ENCODE measurements around the gene PCBP3.
"Not testable (repeated sequence)": the region's sequence is repeated elsewhere in the genome, so short reads cannot be mapped to it uniquely, and the experiment has no call there.

PCBP3 gene

GRCh38 chr21:45836694-45837670, 193.5 kb downstream of the PCBP3 start:
- no peak for DNase-seq (ENCODE audit: extremely low read depth in 1 of 2, low read depth in 1 of 2)

- DNase-seq (ENCODE audit: extremely low read depth in 1 of 2, low read depth in 1 of 2) = no peak
Observed at GRCh38 chr21:45837936-45838335, 194.4 kb downstream of the PCBP3 start.

- DNase-seq (ENCODE audit: extremely low read depth in 1 of 2, low read depth in 1 of 2) = no peak
Observed at GRCh38 chr21:45838634-45839033, 195.1 kb downstream of the PCBP3 start.

- DNase-seq (ENCODE audit: extremely low read depth in 1 of 2, low read depth in 1 of 2) = no peak
Observed at GRCh38 chr21:45839274-45839673, 195.7 kb downstream of the PCBP3 start.

GRCh38 chr21:45841033-45841432, 197.5 kb downstream of the PCBP3 start:
- no peak for DNase-seq (ENCODE audit: extremely low read depth in 1 of 2, low read depth in 1 of 2)

GRCh38 chr21:45843426-45843825, 199.9 kb downstream of the PCBP3 start:
- no peak for DNase-seq (ENCODE audit: extremely low read depth in 1 of 2, low read depth in 1 of 2)

GRCh38 chr21:45844181-45844580, 200.7 kb downstream of the PCBP3 start:
- DNase-seq (ENCODE audit: extremely low read depth in 1 of 2, low read depth in 1 of 2) = no peak

GRCh38 chr21:45845063-45845769, 201.7 kb downstream of the PCBP3 start:
- no peak for DNase-seq (ENCODE audit: extremely low read depth in 1 of 2, low read depth in 1 of 2)

- DNase-seq (ENCODE audit: extremely low read depth in 1 of 2, low read depth in 1 of 2) = no peak
Observed at GRCh38 chr21:45845770-45846090, 202.2 kb downstream of the PCBP3 start.

GRCh38 chr21:45846373-45847160, 203.0 kb downstream of the PCBP3 start:
- DNase-seq (ENCODE audit: extremely low read depth in 1 of 2, low read depth in 1 of 2) = no peak

- DNase-seq (ENCODE audit: extremely low read depth in 1 of 2, low read depth in 1 of 2) = no peak
Observed at GRCh38 chr21:45847870-45848269, 204.3 kb downstream of the PCBP3 start.

GRCh38 chr21:45848331-45848730, 204.8 kb downstream of the PCBP3 start:
- DNase-seq (ENCODE audit: extremely low read depth in 1 of 2, low read depth in 1 of 2) = no peak

- no peak for DNase-seq (ENCODE audit: extremely low read depth in 1 of 2, low read depth in 1 of 2)
Observed at GRCh38 chr21:45848805-45849204, 205.3 kb downstream of the PCBP3 start.

GRCh38 chr21:45849651-45850050, 206.1 kb downstream of the PCBP3 start:
- DNase-seq (ENCODE audit: extremely low read depth in 1 of 2, low read depth in 1 of 2) = no peak

GRCh38 chr21:45850181-45850580, 206.7 kb downstream of the PCBP3 start:
- DNase-seq (ENCODE audit: extremely low read depth in 1 of 2, low read depth in 1 of 2) = no peak

GRCh38 chr21:45852386-45852785, 208.9 kb downstream of the PCBP3 start:
- not testable (repeated sequence) for DNase-seq (ENCODE audit: extremely low read depth in 1 of 2, low read depth in 1 of 2)

GRCh38 chr21:45852886-45853400, 209.4 kb downstream of the PCBP3 start:
- no peak for DNase-seq (ENCODE audit: extremely low read depth in 1 of 2, low read depth in 1 of 2)

GRCh38 chr21:45853703-45854342, 210.3 kb downstream of the PCBP3 start:
- DNase-seq (ENCODE audit: extremely low read depth in 1 of 2, low read depth in 1 of 2) = no peak

GRCh38 chr21:45854690-45855247, 211.2 kb downstream of the PCBP3 start:
- no peak for DNase-seq (ENCODE audit: extremely low read depth in 1 of 2, low read depth in 1 of 2)

- no peak for DNase-seq (ENCODE audit: extremely low read depth in 1 of 2, low read depth in 1 of 2)
Observed at GRCh38 chr21:45855248-45855811, 211.8 kb downstream of the PCBP3 start.
